ENCODE data around the gene ATP1A2. TPM values are rescaled to one million over a fixed set of nuclear protein-coding genes. Genes with fewer than 3 reads are reported as not detected.
"Not testable (repeated sequence)": the region's sequence is repeated elsewhere in the genome, so short reads cannot be mapped to it uniquely, and the experiment has no call there.

ATP1A2 gene
- total and polyA plus RNA-seq, 2 donors (not counting 3 experiments of a cell fraction or from before 2014, with no cell fraction given): not detected

DNA sequence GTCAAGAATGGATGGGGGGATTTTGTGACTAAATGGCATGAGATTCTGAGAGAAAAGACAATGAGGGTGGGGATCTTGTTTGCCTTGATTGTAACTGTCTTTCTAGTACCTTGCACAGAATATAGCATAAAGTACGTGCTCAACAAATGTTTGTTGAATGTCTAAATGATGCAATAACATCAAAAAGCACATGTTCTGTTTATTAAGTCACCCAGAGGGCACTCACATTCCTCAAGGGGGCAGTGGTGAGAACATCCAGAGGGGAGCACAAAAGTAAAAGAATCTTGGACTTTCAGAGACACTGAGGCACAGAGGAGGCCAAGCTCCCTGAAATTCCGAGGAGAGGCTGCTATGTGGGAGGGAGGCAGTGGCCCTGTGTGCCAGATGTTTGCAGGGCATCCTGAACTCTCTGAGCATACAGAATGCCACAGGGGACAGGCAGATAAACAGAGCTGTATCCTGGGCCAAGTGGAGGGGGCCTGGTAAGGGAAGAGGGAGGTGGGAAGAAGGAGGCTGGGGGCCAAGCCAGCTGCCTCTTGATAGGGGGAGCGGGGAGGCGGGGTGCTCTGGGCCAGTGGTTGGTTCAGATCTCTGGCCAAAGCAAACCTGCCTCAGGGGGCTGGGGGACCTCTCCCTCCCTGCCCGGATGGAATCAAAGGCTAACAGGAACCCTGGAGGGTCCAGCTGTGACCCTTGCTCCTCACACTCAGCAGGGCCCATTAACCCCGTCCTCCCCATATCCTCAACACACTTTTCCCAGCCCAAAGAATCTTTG, 6.5 kb upstream of the ATP1A2 start:
- Histone ChIP-seq H3K4me3 (replicated peaks in 1 of 3; ENCODE audit: insufficient read depth in 1 of 3, low read depth in 1 of 3, low read length in 3 of 3) (no peak overlapping the region), H2AFZ (ENCODE audit: low read depth, low read length) (no peak overlapping the region), H4K20me1 (replicated peaks; ENCODE audit: control insufficient read depth, extremely low read depth, insufficient read depth, low read length) (no peaks in the 10 kb centered on the region), H3K4me1 (ENCODE audit: control insufficient read depth, extremely low read depth, insufficient read depth, low read length) (no peaks in the 10 kb centered on the region), H3K4me2 (ENCODE audit: insufficient read depth, low read length) (no peak overlapping the region), H3K36me3 (ENCODE audit: control insufficient read depth in 2 of 2, extremely low read depth in 1 of 2, insufficient read depth in 2 of 2, low read length in 2 of 2) (no peaks in the 10 kb centered on the region), H3K9me3 (replicated peaks; ENCODE audit: control insufficient read depth, insufficient read depth, low read length) (no peaks in the 10 kb centered on the region), H3K27ac (ENCODE audit: insufficient read depth, low read depth, low read length) (no peak overlapping the region), H3K9me1 (replicated peaks; ENCODE audit: control insufficient read depth, extremely low read depth, insufficient read depth, low read length) (no peaks in the 10 kb centered on the region), H3K79me2 (ENCODE audit: control insufficient read depth, insufficient read depth, low read length) (no peaks in the 10 kb centered on the region), H3K27me3 (ENCODE audit: control insufficient read depth in 2 of 2, insufficient read depth in 2 of 2, low read length in 2 of 2) (peaks cover 20 to 27% of the 10 kb centered on the region in 2 experiments), H3K9ac (replicated peaks; ENCODE audit: extremely low read depth, insufficient read depth, low read length) (no peak overlapping the region)
- CTCF ChIA-PET: interaction anchor here (0.7 to 4.5 kb wide), 19 partner anchors 8 to 270 kb away, joined by 3 to 48 read pairs (median 3); partner anchors contain the start of gene CASQ1
- no peak for TF ChIP-seq MYC (IDR thresholded peaks at IDR 0.05; ENCODE audit: low read depth, low read length)
- TF ChIP-seq, protein P1, sequence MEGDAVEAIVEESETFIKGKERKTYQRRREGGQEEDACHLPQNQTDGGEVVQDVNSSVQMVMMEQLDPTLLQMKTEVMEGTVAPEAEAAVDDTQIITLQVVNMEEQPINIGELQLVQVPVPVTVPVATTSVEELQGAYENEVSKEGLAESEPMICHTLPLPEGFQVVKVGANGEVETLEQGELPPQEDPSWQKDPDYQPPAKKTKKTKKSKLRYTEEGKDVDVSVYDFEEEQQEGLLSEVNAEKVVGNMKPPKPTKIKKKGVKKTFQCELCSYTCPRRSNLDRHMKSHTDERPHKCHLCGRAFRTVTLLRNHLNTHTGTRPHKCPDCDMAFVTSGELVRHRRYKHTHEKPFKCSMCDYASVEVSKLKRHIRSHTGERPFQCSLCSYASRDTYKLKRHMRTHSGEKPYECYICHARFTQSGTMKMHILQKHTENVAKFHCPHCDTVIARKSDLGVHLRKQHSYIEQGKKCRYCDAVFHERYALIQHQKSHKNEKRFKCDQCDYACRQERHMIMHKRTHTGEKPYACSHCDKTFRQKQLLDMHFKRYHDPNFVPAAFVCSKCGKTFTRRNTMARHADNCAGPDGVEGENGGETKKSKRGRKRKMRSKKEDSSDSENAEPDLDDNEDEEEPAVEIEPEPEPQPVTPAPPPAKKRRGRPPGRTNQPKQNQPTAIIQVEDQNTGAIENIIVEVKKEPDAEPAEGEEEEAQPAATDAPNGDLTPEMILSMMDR (IDR thresholded peaks at IDR 0.05; ENCODE audit: extremely low read depth in 1 of 2, insufficient read depth in 1 of 2, low read depth in 1 of 2, low read length in 2 of 2): peak; percentile 55 to 58
- TF ChIP-seq POLR2AphosphoS5 (IDR thresholded peaks at IDR 0.05; ENCODE audit: insufficient read depth, low read depth, low read length): no peak
- POLR2A ChIA-PET: no interaction called here
- intact Hi-C loops (cut with micrococcal nuclease): loop anchor here (10.0 kb wide), 1 partner anchor 496 kb away; no protein-coding TSS in a partner anchor
- DNase-seq (ENCODE audit: low read depth, low spot score): peak; percentile 34
- BruUV-seq (replicated peaks): no TSS peak
- FAIRE-seq: peak; percentile 72
- dilution Hi-C loops (cut with MboI; ENCODE audit: extremely low pct_ligation_motif_present, low sequenced_read_pairs): no loop called here

- intact Hi-C loops (cut with micrococcal nuclease): loop anchor here (10.0 kb wide), 1 partner anchor 495 kb away; no protein-coding TSS in a partner anchor
- FAIRE-seq (no peak), DNase-seq (ENCODE audit: low read depth, low spot score) (no peak)
- CTCF ChIA-PET: interaction anchor here (0.7 to 4.5 kb wide), 18 partner anchors 9 to 269 kb away, joined by 3 to 48 read pairs (median 3); partner anchors contain the start of gene CASQ1
- POLR2A ChIA-PET: no interaction called here
- Histone ChIP-seq H3K79me2 (ENCODE audit: control insufficient read depth, insufficient read depth, low read length) (no peaks in the 10 kb centered on the region), H3K36me3 (ENCODE audit: control insufficient read depth in 2 of 2, extremely low read depth in 1 of 2, insufficient read depth in 2 of 2, low read length in 2 of 2) (no peaks in the 10 kb centered on the region), H2AFZ (ENCODE audit: low read depth, low read length) (no peak overlapping the region), H3K4me3 (replicated peaks in 1 of 3; ENCODE audit: insufficient read depth in 1 of 3, low read depth in 1 of 3, low read length in 3 of 3) (no peak overlapping the region), H3K9ac (replicated peaks; ENCODE audit: extremely low read depth, insufficient read depth, low read length) (no peak overlapping the region), H3K9me1 (replicated peaks; ENCODE audit: control insufficient read depth, extremely low read depth, insufficient read depth, low read length) (no peaks in the 10 kb centered on the region), H4K20me1 (replicated peaks; ENCODE audit: control insufficient read depth, extremely low read depth, insufficient read depth, low read length) (no peaks in the 10 kb centered on the region), H3K4me2 (ENCODE audit: insufficient read depth, low read length) (no peak overlapping the region), H3K27me3 (ENCODE audit: control insufficient read depth in 2 of 2, insufficient read depth in 2 of 2, low read length in 2 of 2) (peaks cover 21 to 25% of the 10 kb centered on the region in 2 experiments), H3K4me1 (ENCODE audit: control insufficient read depth, extremely low read depth, insufficient read depth, low read length) (no peaks in the 10 kb centered on the region), H3K27ac (ENCODE audit: insufficient read depth, low read depth, low read length) (no peak overlapping the region), H3K9me3 (replicated peaks; ENCODE audit: control insufficient read depth, insufficient read depth, low read length) (no peaks in the 10 kb centered on the region)
- dilution Hi-C loops (cut with MboI; ENCODE audit: extremely low pct_ligation_motif_present, low sequenced_read_pairs): no loop called here
- TF ChIP-seq POLR2A (IDR thresholded peaks at IDR 0.05; ENCODE audit: low read depth, low read length): no peak
- TF ChIP-seq MAX (IDR thresholded peaks at IDR 0.05; ENCODE audit: insufficient read depth, insufficient read length): no peak
- TF ChIP-seq JUN (IDR thresholded peaks at IDR 0.05; ENCODE audit: borderline replicate concordance, insufficient read depth, insufficient read length, low read depth): no peak
- BruUV-seq (replicated peaks): no TSS peak
Measured at GRCh38 chr1:160109686-160110085, 5.9 kb upstream of the ATP1A2 start.

- H4K20me1 ChIP-seq (replicated peaks; ENCODE audit: control insufficient read depth, extremely low read depth, insufficient read depth, low read length); FAIRE-seq; H3K9me1 ChIP-seq (replicated peaks; ENCODE audit: control insufficient read depth, extremely low read depth, insufficient read depth, low read length); H3K9ac ChIP-seq (replicated peaks; ENCODE audit: extremely low read depth, insufficient read depth, low read length); BruUV-seq (replicated peaks); H3K36me3 ChIP-seq (ENCODE audit: control insufficient read depth in 2 of 2, extremely low read depth in 1 of 2, insufficient read depth in 2 of 2, low read length in 2 of 2); H3K4me1 ChIP-seq (ENCODE audit: control insufficient read depth, extremely low read depth, insufficient read depth, low read length); H3K79me2 ChIP-seq (ENCODE audit: control insufficient read depth, insufficient read depth, low read length); H3K4me3 ChIP-seq (replicated peaks in 1 of 3; ENCODE audit: insufficient read depth in 1 of 3, low read depth in 1 of 3, low read length in 3 of 3); DNase-seq (ENCODE audit: low read depth, low spot score); H3K4me2 ChIP-seq (ENCODE audit: insufficient read depth, low read length); H2AFZ ChIP-seq (ENCODE audit: low read depth, low read length); intact Hi-C loops (cut with micrococcal nuclease); POLR2A ChIA-PET; H3K9me3 ChIP-seq (replicated peaks; ENCODE audit: control insufficient read depth, insufficient read depth, low read length); H3K27ac ChIP-seq (ENCODE audit: insufficient read depth, low read depth, low read length); dilution Hi-C loops (cut with MboI; ENCODE audit: extremely low pct_ligation_motif_present, low sequenced_read_pairs): not testable (repeated sequence)
- peaks cover 18 to 22% of the 10 kb centered on the region in 2 experiments for H3K27me3 ChIP-seq (ENCODE audit: control insufficient read depth in 2 of 2, insufficient read depth in 2 of 2, low read length in 2 of 2)
- CTCF ChIA-PET: interaction anchor here (1.2 to 4.5 kb wide), 3 partner anchors 141 to 265 kb away, joined by 3 to 28 read pairs (median 8); no protein-coding TSS in a partner anchor
Measured at GRCh38 chr1:160111462-160111861, 4.1 kb upstream of the ATP1A2 start.

Measured in endothelial cell of umbilical vein (primary cell).